AML-193 (cell line): Measurements from ENCODE around the gene STXBP5L.
A peak's percentile ranks its signal among the peaks of the same experiment; 100 is the strongest.
"Not testable (repeated sequence)": the region's sequence is repeated elsewhere in the genome, so short reads cannot be mapped to it uniquely, and the experiment has no call there.

Source experiments
- DNase-seq, 2 experiments: peaks; one replicate each; lab custom pipeline; 2025; lab: John Stamatoyannopoulos, UW

The STXBP5L gene

DNA sequence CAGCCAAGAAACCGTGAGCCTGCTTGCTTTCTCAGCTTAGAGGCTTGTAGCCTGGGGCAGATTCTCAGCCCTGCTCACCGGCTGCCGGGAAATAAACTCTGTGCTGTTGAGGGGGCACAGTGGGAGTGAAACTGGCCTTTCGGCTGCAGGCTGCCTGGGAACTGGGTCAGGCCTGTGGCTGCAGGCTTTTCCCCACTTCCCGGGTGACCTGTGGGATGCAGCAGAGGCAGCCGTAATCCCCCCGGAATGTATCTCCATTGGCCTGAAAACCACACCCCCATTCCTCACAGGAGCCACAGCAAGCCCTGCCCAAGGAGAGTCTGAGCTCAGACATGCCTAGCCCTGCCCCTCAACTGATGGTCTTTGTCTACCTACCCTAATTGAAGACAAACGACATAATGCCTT is 110.9 kb downstream of the STXBP5L start:
- no peak for DNase-seq

- no peak for DNase-seq
These were observed 155.6 kb downstream of the STXBP5L start for GRCh38 chr3:121063628-121064027.

GRCh38 chr3:121064121-121064520 is 156.1 kb downstream of the STXBP5L start:
- DNase-seq, result no peak

DNA sequence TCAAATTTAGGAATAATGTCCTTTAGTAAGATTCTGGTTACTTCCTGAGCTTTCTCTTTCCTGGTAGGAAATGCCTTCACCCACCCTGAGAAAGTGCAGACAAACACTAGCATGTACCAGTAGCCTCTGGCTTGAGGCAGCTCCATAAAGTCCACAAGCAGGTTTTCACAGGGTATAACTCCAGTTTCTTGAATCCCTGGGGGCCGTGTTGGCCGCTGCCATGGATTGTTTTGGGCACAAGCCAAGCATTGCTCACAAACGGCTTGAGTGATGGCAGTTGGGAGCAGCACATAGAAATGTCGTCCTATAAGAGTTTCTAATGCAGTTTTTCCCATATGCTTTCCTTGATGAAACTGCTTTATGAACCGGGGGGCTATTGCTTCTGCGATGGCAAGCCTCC is 164.1 kb downstream of the STXBP5L start:
- DNase-seq, result no peak

GRCh38 chr3:121073011-121073410 is 165.0 kb downstream of the STXBP5L start:
- DNase-seq, result no peak

- DNase-seq, result no peak
These were observed 167.2 kb downstream of the STXBP5L start for GRCh38 chr3:121075191-121075590.

DNA sequence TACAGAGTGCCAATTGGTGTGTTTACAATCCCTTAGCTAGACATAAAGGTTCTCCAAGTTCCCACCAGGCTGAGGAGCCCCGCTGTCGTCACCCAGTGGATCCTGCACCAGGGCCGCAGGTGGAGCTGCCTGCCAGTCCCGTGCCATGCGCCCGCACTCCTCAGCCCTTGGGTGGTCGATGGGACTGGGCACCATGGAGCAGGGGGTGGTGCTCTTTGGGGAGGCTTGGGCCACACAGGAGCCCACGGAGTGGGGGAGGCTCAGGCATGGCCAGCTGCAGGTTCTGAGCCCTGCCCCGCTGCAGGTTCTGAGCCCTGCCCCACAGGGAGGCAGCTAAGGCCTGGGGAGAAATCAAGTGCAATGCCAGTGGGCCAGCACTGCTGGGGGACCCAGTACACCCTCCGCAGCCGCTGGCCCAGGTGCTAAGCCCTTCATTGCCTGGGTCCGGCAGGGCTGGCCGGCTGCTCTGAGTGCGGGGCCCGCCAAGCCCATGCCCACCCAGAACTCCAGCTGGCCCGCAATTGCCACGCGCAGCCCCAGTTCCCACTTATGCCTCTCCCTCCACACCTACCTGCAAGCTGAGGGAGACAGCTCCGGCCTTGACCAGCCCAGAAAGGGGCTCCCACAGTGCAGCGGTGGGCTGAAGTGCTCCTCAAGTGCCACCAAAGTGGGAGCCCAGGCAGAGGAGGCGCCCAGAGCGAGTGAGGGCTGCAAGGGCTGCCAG is 170.5 kb downstream of the STXBP5L start:
- not testable (repeated sequence) for DNase-seq

GRCh38 chr3:121096953-121097352 is 188.9 kb downstream of the STXBP5L start:
- no peak for DNase-seq

DNA sequence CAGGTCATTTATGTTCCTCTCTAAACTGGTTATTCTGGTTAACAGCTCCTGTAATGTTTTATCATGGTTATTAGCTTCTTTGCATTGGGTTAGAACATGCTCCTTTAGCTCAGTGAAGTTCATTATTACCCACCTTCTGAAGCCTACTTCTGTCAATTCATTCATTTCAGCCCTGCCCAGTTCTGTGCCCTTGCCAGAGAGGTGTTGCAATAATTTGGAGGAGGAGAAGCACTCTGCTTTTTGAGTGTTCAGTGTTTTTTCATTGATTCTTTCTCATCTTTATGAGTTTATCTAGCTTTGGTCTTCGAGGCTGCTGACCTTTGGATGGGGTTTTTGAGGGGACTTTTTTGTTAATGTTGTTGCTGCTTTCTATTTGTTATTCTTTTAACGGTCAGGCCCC is 203.1 kb downstream of the STXBP5L start:
- not testable (repeated sequence) for DNase-seq

GRCh38 chr3:121111914-121112612 is 204.1 kb downstream of the STXBP5L start:
- no peak for DNase-seq

DNA sequence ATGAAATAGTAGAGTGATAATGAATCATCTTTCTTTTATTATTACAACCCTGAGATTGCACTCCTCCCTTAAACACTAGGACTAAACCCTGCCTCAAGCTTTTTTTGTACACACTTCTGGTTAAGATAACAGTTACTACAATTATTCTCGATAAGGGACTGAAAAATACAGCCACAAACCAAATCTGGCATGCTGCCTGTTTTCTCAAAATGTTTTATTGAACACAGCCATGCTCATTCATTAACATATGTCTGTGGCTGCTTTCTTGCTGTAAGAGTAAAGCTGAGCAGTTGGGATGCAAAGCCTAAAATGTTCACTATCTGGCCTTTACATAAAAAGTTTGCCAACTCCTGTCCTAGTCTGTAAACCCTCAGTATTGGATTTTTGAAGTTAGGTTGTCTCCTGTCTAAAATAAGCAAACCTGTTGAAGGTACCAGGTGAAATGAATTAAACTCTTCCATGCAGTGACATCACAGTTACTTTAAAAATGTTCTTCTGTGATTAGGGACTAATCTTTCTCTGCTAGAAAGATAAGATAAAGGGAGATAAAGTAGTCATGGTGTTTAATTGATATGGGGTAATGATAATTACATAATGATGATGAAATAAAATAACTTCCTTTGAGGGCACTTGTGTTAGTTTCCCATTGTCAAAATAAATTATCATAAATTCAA is 218.2 kb downstream of the STXBP5L start:
- DNase-seq, result no peak

DNA sequence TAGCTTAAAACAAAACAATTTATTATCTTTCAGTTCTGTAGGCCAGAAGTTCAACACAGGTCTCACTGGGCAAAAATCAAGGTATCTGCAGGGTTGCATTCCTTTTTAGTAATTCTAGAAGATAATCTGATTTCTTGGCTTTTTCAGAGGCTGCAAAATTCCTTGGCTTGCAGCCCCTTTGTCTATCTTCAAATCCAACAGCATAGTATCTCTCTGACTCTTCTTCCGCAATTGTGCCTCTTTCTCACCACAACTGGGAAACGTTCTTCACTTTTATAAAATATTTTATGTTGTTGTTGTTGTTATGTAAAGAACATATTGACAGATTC is 218.7 kb downstream of the STXBP5L start:
- DNase-seq, result no peak

- peak; percentile 14 to 24 for DNase-seq
These were observed 244.6 kb downstream of the STXBP5L start for GRCh38 chr3:121152573-121152972.

DNA sequence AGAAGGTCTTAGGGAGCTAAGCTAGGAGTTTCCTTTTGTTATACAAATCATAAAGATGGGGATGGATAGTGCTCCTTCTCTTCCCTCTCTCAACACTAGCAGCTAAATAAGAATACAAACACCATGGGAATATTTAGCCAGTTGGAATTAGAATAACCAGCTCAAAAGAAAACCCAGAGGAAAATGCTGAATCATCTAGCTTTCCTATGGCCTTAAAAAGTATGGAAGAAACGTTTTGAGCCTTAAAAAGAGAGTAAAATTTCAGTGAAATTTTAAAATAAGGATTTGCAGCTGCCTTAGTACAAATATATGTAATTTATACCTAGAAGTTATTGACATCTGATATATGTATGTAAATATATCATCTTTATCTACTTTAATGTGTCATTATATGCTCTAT is 245.8 kb downstream of the STXBP5L start:
- DNase-seq, result no peak

DNA sequence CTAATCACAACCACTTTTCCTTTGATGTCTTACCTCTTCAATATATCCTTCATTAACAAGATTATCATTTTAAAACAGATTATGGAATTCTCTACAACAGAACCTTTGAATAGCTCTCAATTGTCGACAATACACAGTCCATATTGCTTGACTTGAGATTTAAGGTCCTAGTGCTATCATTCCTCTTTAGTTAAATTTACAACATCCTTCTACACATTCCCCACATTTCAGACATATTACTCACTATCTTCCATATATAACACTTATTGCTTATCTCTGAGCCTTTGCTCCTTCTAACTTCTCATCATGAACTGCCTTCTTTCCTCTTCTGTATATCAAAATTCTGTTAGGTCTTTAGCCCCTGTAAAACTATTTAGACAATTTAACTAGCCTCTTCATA is 247.0 kb downstream of the STXBP5L start:
- DNase-seq, result no peak

GRCh38 chr3:121165397-121165837 is 257.4 kb downstream of the STXBP5L start:
- no peak for DNase-seq

- no peak for DNase-seq
These were observed 259.6 kb downstream of the STXBP5L start for GRCh38 chr3:121167374-121168139.

DNA sequence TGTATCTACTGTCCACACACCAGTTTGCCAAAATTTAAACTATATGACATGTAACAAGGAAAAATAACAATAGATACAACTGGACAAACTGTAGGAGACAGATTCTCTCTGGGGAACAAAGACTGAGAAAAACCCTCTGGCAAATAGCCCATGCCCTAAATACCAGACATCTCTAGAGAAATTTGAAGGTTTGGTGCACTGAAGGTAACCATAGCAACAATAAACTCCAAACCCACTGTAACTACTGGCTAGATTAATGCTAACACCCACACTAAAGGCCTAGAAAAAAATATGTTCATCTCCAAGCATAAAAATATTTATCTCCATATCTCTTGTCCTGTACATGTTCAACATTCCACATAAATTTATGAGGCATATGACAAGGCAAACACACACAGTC is 267.1 kb downstream of the STXBP5L start:
- no peak for DNase-seq

DNA sequence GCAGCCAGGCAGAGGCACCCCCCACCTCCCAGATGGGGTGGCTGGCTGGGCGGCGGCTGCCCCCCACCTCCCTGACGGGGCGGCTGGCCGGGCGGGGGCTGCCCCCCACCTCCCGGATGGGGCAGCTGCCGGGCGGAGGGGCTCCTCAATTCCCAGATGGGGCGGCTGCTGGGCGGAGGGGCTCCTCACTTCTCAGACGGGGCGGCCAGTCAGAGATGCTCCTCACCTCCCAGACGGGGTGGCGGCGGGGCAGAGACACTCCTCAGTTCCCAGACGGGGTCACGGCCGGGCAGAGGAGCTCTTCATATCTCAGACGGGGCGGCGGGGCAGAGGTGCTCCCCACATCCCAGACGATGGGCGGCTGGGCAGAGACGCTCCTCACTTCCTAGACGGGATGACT is 282.6 kb downstream of the STXBP5L start:
- DNase-seq, result not testable (repeated sequence)

GRCh38 chr3:121202573-121202972 is 294.6 kb downstream of the STXBP5L start:
- DNase-seq, result no peak

- no peak for DNase-seq
These were observed 315.1 kb downstream of the STXBP5L start for GRCh38 chr3:121223116-121223515.

DNA sequence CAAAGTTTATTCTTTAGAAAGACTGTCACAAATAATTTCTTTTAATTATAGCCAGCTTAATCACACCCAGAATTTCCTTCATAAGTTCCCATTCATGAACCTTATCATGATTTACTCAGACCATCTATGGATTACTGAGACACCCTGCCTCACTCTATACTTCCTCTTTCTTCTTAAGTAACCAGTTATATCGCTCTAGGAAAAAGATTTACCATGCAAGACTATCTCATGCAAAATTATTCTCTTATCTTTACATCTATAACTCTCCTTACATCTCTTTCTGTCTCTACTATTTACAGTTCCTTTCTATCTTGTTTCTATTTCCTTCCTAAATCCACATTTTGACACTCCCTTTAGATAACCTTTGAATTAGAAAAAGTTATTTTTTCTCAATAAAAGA is 321.0 kb downstream of the STXBP5L start:
- no peak for DNase-seq
